ENCODE data around the gene IGSF9B.

IGSF9B gene

DNA sequence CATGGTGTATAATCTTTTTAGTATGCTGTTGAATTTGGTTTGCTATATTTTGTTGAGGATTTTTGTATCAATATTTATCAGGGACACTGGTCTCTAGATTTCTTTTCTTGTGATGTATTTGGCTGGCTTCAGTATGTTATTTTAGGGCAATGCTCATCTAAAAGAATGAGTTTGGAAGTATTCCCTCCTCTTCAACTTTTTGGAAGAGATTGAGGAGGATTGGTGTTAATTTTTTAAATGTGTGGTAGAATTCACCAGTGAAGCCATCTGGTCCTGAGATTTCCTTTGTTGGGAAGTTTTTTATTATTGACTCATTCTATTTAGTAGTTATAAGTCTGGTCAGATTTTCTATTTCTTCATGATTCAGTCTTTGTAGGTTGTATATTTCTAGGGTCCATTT lies 89.3 kb downstream of the IGSF9B start:
- no peak overlapping the region for H3K4me3 ChIP-seq (ENCODE audit: insufficient read depth, low read depth, low read length)

DNA sequence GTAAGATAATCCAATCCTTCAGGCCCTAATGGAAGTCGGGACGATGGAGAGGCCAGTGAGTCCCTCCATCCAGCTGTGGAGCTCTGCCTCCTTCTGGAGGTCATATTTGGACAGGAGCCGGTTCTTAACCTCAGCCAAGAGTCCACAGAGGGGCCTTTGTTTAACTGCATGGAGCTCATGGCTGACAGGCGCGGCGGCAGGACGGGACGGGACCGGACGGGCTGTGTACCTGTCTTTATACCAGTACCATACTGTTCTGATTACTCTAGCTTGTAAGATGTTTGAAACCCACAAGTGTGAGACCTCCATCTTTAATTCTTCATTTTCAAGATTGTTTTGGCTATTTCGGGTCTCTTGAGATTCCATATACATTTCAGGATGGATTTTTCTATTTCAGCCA lies 91.3 kb downstream of the IGSF9B start:
- H3K36me3 ChIP-seq (ENCODE audit: control insufficient read depth, insufficient read depth, low read length): no peaks in the 10 kb centered on the region
- H3K4me1 ChIP-seq (ENCODE audit: control insufficient read depth, insufficient read depth, low read length): no peaks in the 10 kb centered on the region
- no peak overlapping the region for H3K27ac ChIP-seq (ENCODE audit: insufficient read depth, low read depth, low read length, poor library complexity, severe bottlenecking)
- no peaks in the 10 kb centered on the region for H3K27me3 ChIP-seq (ENCODE audit: control insufficient read depth, insufficient read depth, low read length, poor library complexity, severe bottlenecking)
- H3K4me3 ChIP-seq (ENCODE audit: insufficient read depth, low read depth, low read length): no peak overlapping the region
- 96 to 97% methylated on average over 10 to 11 of the region's 11 CpGs for WGBS, 2 experiments
- H3K9me3 ChIP-seq (ENCODE audit: control insufficient read depth, low read length): no peaks in the 10 kb centered on the region

More for the DNA sequence above, 89.3 kb downstream of the IGSF9B start:
- no peak overlapping the region for H3K27ac ChIP-seq (ENCODE audit: insufficient read depth, low read depth, low read length, poor library complexity, severe bottlenecking)
- H3K36me3 ChIP-seq (ENCODE audit: control insufficient read depth, insufficient read depth, low read length): no peaks in the 10 kb centered on the region
- H3K9me3 ChIP-seq (ENCODE audit: control insufficient read depth, low read length): no peaks in the 10 kb centered on the region
- no peaks in the 10 kb centered on the region for H3K27me3 ChIP-seq (ENCODE audit: control insufficient read depth, insufficient read depth, low read length, poor library complexity, severe bottlenecking)
- no peaks in the 10 kb centered on the region for H3K4me1 ChIP-seq (ENCODE audit: control insufficient read depth, insufficient read depth, low read length)

DNA sequence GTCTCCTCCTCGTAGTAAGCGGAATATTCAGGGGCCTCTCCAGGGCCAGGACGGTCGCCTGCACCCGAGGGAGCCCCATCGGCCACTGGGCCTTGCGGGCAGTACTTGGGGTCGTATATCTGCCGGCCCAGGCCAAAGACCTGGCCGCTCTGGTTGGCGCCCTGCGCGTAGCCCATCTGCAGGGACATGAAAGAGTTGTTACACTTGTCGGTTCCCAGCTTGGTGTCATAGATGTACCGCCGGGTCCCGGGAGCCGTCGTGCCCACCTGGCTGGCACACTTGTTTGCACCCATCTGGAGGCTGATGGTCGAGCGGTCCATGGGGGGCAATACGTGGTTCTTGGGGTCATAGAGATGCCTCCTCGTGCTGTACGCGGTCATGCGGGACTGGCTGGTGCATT lies 92.0 kb downstream of the IGSF9B start:
- Histone ChIP-seq H3K9me3 (ENCODE audit: control insufficient read depth, low read length) (no peaks in the 10 kb centered on the region), H3K4me1 (ENCODE audit: control insufficient read depth, insufficient read depth, low read length) (no peaks in the 10 kb centered on the region), H3K27me3 (ENCODE audit: control insufficient read depth, insufficient read depth, low read length, poor library complexity, severe bottlenecking) (no peaks in the 10 kb centered on the region), H3K27ac (ENCODE audit: insufficient read depth, low read depth, low read length, poor library complexity, severe bottlenecking) (no peak overlapping the region), H3K36me3 (ENCODE audit: control insufficient read depth, insufficient read depth, low read length) (no peaks in the 10 kb centered on the region), H3K4me3 (ENCODE audit: insufficient read depth, low read depth, low read length) (no peak overlapping the region)
- 94 to 96% methylated on average over 26 of the region's 26 CpGs for WGBS, 2 experiments

DNA sequence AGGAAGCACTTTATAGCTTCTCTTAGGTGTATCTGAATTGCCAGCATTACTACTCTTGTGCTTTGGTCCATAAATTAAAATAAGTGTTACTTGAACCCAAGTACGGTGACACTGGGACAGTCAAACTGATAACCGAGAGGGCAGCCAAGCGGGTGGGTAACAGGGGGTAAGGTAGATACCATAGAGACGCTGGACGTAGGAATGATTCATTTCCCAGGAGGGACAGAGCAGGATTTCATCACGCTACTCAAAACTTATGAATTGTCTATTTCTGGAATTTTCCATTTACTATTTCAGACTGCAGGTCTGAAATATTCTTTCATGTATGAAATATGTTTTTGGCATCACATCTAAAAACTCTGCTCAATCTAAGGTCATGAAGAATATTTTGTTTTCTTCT lies 96.6 kb downstream of the IGSF9B start:
- Histone ChIP-seq H3K4me3 (ENCODE audit: insufficient read depth, low read depth, low read length) (no peak overlapping the region), H3K27me3 (ENCODE audit: control insufficient read depth, insufficient read depth, low read length, poor library complexity, severe bottlenecking) (no peaks in the 10 kb centered on the region), H3K4me1 (ENCODE audit: control insufficient read depth, insufficient read depth, low read length) (no peaks in the 10 kb centered on the region), H3K36me3 (ENCODE audit: control insufficient read depth, insufficient read depth, low read length) (no peaks in the 10 kb centered on the region), H3K27ac (ENCODE audit: insufficient read depth, low read depth, low read length, poor library complexity, severe bottlenecking) (no peak overlapping the region), H3K9me3 (ENCODE audit: control insufficient read depth, low read length) (no peaks in the 10 kb centered on the region)
- WGBS, 2 experiments: 94 to 97% methylated on average over 6 of the region's 6 CpGs
